ENCODE measurements around the gene CRTC1. TPM values are rescaled to one million over a fixed set of nuclear protein-coding genes. Genes with fewer than 3 reads are reported as not detected.

Gene CRTC1
- total and polyA plus RNA-seq, 9 of the 15 experiments (the other 6 are each of a cell fraction or from before 2014, with no cell fraction given): 0.25 to 3.8 (median 1.2) TPM; not detected in 2

- 29% methylated on average over 10 of the region's 10 CpGs for whole genome bisulfite sequencing (ENCODE audit: insufficient coverage, low coverage, missing lambda C conversion rate)
- Histone ChIP-seq H3K36me3 (ENCODE audit: control insufficient read depth, insufficient read depth, low read length) (no peaks in the 10 kb centered on the region), H4K20me1 (replicated peaks; ENCODE audit: control insufficient read depth, insufficient read depth, low read length) (peaks cover 55% of the 10 kb centered on the region), H2AFZ (ENCODE audit: low read depth, low read length) (no peak overlapping the region), H3K27me3 (ENCODE audit: control insufficient read depth in 2 of 2, insufficient read depth in 2 of 2, low read length in 2 of 2) (no peaks in the 10 kb centered on the region), H3K27ac (ENCODE audit: extremely low read depth, low read depth, low read length) (no peak overlapping the region), H3K4me2 (ENCODE audit: insufficient read depth, low read length) (no peak overlapping the region), H3K9me3 (replicated peaks; ENCODE audit: control insufficient read depth, insufficient read depth, low read depth, low read length) (no peaks in the 10 kb centered on the region), H3K4me1 (replicated peaks in 1 of 2; ENCODE audit: control insufficient read depth in 2 of 2, insufficient read depth in 2 of 2, low read length in 2 of 2) (peaks cover 13 to 72% of the 10 kb centered on the region in 2 experiments; a peak in 4 of 5 replicates), H3K4me3 (no peak overlapping the region), H3K9me1 (ENCODE audit: control insufficient read depth, insufficient read depth, low read length) (peaks cover 4% of the 10 kb centered on the region), H3K79me2 (ENCODE audit: control insufficient read depth, insufficient read depth, low read length) (no peaks in the 10 kb centered on the region), H3K9ac (ENCODE audit: insufficient read depth in 1 of 2, low read depth in 2 of 2, low read length in 2 of 2) (no peak overlapping the region)
- peak; percentile 51 for FAIRE-seq
- CTCF ChIA-PET (ENCODE audit: low intra/inter-chr PET ratio): no interaction called here
- no peak for ATAC-seq
- in situ Hi-C loops (cut with MboI) (no loop called here), intact Hi-C loops (cut with micrococcal nuclease) (no loop called here)
- no peak for DNase-seq (ENCODE audit: extremely low read depth in 1 of 4, low spot score in 3 of 4)
- POLR2A ChIA-PET: no interaction called here
- no TSS peak for BruUV-seq (replicated peaks)
- TF ChIP-seq STAG1 (CRISPR knock-in tag; IDR thresholded peaks at IDR 0.05; ENCODE audit: borderline replicate concordance): no peak
- peak; percentile 97 for TF ChIP-seq ZNF263 (CRISPR knock-in tag; IDR thresholded peaks at IDR 0.05; ENCODE audit: borderline replicate concordance)
- TF ChIP-seq, protein P1, sequence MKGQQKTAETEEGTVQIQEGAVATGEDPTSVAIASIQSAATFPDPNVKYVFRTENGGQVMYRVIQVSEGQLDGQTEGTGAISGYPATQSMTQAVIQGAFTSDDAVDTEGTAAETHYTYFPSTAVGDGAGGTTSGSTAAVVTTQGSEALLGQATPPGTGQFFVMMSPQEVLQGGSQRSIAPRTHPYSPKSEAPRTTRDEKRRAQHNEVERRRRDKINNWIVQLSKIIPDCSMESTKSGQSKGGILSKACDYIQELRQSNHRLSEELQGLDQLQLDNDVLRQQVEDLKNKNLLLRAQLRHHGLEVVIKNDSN (CRISPR knock-in tag; IDR thresholded peaks at IDR 0.05): peak; percentile 27; the same call in 1 of the 2 replicates
These were observed 54.0 kb downstream of the CRTC1 start for GRCh38 chr19:18737337-18737953.

DNA sequence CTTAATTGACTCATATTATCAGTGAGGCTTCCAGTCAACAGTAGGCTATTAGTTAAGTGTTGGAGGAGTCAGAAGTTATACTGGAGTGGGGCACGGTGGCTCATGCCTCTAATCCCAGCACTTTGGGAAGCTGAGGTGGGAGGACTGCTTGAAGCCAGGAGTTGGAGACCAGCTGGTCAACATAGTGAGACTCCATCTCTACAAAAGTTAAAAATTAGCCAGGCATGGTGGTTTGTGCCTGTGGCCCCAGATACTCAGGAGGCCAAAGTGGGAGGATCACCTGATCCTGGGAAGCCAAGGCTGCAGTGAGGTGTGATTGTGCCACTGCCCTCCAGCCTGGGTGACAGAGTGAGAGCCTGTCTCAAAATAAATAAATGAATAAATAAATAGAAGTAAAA lies 54.5 kb downstream of the CRTC1 start:
- ChIA-PET CTCF (ENCODE audit: low intra/inter-chr PET ratio) (no interaction called here), POLR2A (no interaction called here)
- FAIRE-seq (no peak), DNase-seq (ENCODE audit: extremely low read depth in 1 of 4, low spot score in 3 of 4) (no peak), ATAC-seq (no peak)
- intact Hi-C loops (cut with micrococcal nuclease): no loop called here
- H3K36me3 ChIP-seq (ENCODE audit: control insufficient read depth, insufficient read depth, low read length): no peaks in the 10 kb centered on the region
- H3K79me2 ChIP-seq (ENCODE audit: control insufficient read depth, insufficient read depth, low read length): no peaks in the 10 kb centered on the region
- in situ Hi-C loops (cut with MboI): no loop called here
- peaks cover 18 to 77% of the 10 kb centered on the region in 2 experiments for H3K4me1 ChIP-seq (replicated peaks in 1 of 2; ENCODE audit: control insufficient read depth in 2 of 2, insufficient read depth in 2 of 2, low read length in 2 of 2)
- BruUV-seq (replicated peaks): no TSS peak
- H3K27me3 ChIP-seq (ENCODE audit: control insufficient read depth in 2 of 2, insufficient read depth in 2 of 2, low read length in 2 of 2): no peaks in the 10 kb centered on the region
- H3K9me1 ChIP-seq (ENCODE audit: control insufficient read depth, insufficient read depth, low read length): peaks cover 5% of the 10 kb centered on the region
- peaks cover 59% of the 10 kb centered on the region for H4K20me1 ChIP-seq (replicated peaks; ENCODE audit: control insufficient read depth, insufficient read depth, low read length)
- no peak overlapping the region for H3K9ac ChIP-seq (ENCODE audit: insufficient read depth in 1 of 2, low read depth in 2 of 2, low read length in 2 of 2)
- 16% methylated on average over 1 of the region's 1 CpG for WGBS (ENCODE audit: insufficient coverage, low coverage, missing lambda C conversion rate)
- H3K27ac ChIP-seq (ENCODE audit: extremely low read depth, low read depth, low read length): no peak overlapping the region
- TF ChIP-seq ZNF263 (CRISPR knock-in tag; IDR thresholded peaks at IDR 0.05; ENCODE audit: borderline replicate concordance) (0 out of 2 replicates have a peak, but pooled peaks have one; percentile 8), TBP (optimal IDR thresholded peaks at IDR 0.05; ENCODE audit: low read depth, low read length) (no peak), ILF3 (IDR thresholded peaks at IDR 0.05; ENCODE audit: borderline replicate concordance) (no peak)
- TF ChIP-seq, protein P2, sequence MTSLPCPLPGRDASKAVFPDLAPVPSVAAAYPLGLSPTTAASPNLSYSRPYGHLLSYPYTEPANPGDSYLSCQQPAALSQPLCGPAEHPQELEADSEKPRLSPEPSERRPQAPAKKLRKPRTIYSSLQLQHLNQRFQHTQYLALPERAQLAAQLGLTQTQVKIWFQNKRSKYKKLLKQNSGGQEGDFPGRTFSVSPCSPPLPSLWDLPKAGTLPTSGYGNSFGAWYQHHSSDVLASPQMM (CRISPR knock-in tag; IDR thresholded peaks at IDR 0.05): no peak
- H3K4me2 ChIP-seq (ENCODE audit: insufficient read depth, low read length): no peak overlapping the region
- H3K4me3 ChIP-seq: no peak overlapping the region
- no peak overlapping the region for H2AFZ ChIP-seq (ENCODE audit: low read depth, low read length)
- no peaks in the 10 kb centered on the region for H3K9me3 ChIP-seq (replicated peaks; ENCODE audit: control insufficient read depth, insufficient read depth, low read depth, low read length)

Data from K562 (cell line).